HepG2 (cell line): ENCODE results near the gene ATP6V1C2. TPM values are rescaled to one million over a fixed set of nuclear protein-coding genes. Genes with fewer than 3 reads are reported as not detected.

Experiments used
- AGO1 ChIP-seq: fragments of 200-400 bp; formaldehyde crosslinking; IDR thresholded peaks from 2 replicates; pipeline ENCODE4 v1.6.1; 2017; ENCODE audit warnings: mild to moderate bottlenecking, low read depth, low read length, moderate library complexity; ENCODE audit not compliant: poor library complexity, severe bottlenecking
- DMAP1 ChIP-seq: IDR thresholded peaks from 2 replicates; pipeline ENCODE4 v1.6.1; 2016
- EP300 ChIP-seq, 3 experiments: sonication (generic) in 1 of 3; formaldehyde crosslinking in 1 of 3; IDR thresholded peaks; 2 replicates each; pipeline versions ENCODE4 v1.5.1 to v1.6.1; 2011 to 2020; ENCODE audit warnings: low read depth in 2 of 3, low read length in 2 of 3, borderline replicate concordance in 1 of 3, improper control_type of control experiment in 1 of 3, mild to moderate bottlenecking in 1 of 3, missing genetic modification reagents in 1 of 3, moderate library complexity in 1 of 3
- HMG20A ChIP-seq: IDR thresholded peaks from 2 replicates; pipeline ENCODE4 v1.6.1; 2016; ENCODE audit warnings: borderline replicate concordance
- HNRNPH1 ChIP-seq: fragments of 200-400 bp; formaldehyde crosslinking; optimal IDR thresholded peaks from 2 replicates; pipeline ENCODE3; 2017; ENCODE audit warnings: mild to moderate bottlenecking, low read depth, low read length
- KAT2B ChIP-seq: fragments of 150-350 bp; IDR thresholded peaks from 2 replicates; pipeline ENCODE4 v1.6.1; 2014; ENCODE audit warnings: low read depth, low read length, borderline replicate concordance
- KAT8 ChIP-seq: IDR thresholded peaks from 2 replicates; pipeline ENCODE4 v1.6.1; 2016; ENCODE audit warnings: missing genetic modification reagents, missing compliant biosample characterization
- NFYC ChIP-seq: IDR thresholded peaks from 2 replicates; pipeline ENCODE4 v1.6.1; 2016; ENCODE audit warnings: missing genetic modification reagents, missing compliant biosample characterization
- PAWR ChIP-seq: sonication (generic); formaldehyde crosslinking; IDR thresholded peaks from 2 replicates; pipeline ENCODE4 v1.4.0; 2020; ENCODE audit warnings: missing genetic modification reagents, mild to moderate bottlenecking, borderline replicate concordance
- REPIN1 ChIP-seq: sonication (generic); formaldehyde crosslinking; IDR thresholded peaks from 2 replicates; pipeline ENCODE4 v1.8.0; 2022; ENCODE audit warnings: missing genetic modification reagents, low read depth, mild to moderate bottlenecking, borderline replicate concordance
- RFX5 ChIP-seq: IDR thresholded peaks from 2 replicates; pipeline ENCODE4 v1.6.1; 2011; ENCODE audit warnings: low read depth, low read length, improper control_type of control experiment
- RNF2 ChIP-seq: fragments of 450-650 bp; conservative IDR thresholded peaks from 2 replicates; pipeline ENCODE4 v1.6.1; 2016; ENCODE audit warnings: low read depth
- RXRA ChIP-seq: sonication (generic); formaldehyde crosslinking; IDR thresholded peaks from 2 replicates; pipeline ENCODE4 v1.5.1; 2020; ENCODE audit warnings: missing genetic modification reagents
- SP1 ChIP-seq, 2 experiments: fragments of 450-650 bp in 1 of 2; sonication (generic) in 1 of 2; formaldehyde crosslinking in 1 of 2; IDR thresholded peaks; 2 replicates each; pipeline versions ENCODE4 v1.4.0 to v1.6.1; 2016 to 2020; ENCODE audit warnings: missing genetic modification reagents in 1 of 2
- SP4 ChIP-seq: sonication (generic); formaldehyde crosslinking; IDR thresholded peaks from 2 replicates; pipeline ENCODE4 v1.8.1; 2023; ENCODE audit warnings: mild to moderate bottlenecking, missing genetic modification reagents
- TRIM24 ChIP-seq: sonication (generic); formaldehyde crosslinking; IDR thresholded peaks from 2 replicates; pipeline ENCODE4 v1.8.0; 2022; ENCODE audit warnings: mild to moderate bottlenecking, missing genetic modification reagents
- ZC3H13 ChIP-seq: sonication (generic); formaldehyde crosslinking; IDR thresholded peaks from 2 replicates; pipeline ENCODE4 v1.8.1; 2023; ENCODE audit warnings: mild to moderate bottlenecking, missing genetic modification reagents, moderate library complexity
- ZNF468 ChIP-seq: sonication (generic); formaldehyde crosslinking; IDR thresholded peaks from 2 replicates; pipeline ENCODE4 v1.8.0; 2022; ENCODE audit warnings: mild to moderate bottlenecking, moderate library complexity, missing genetic modification reagents
- ZNF570 ChIP-seq: sonication (generic); formaldehyde crosslinking; IDR thresholded peaks from 2 replicates; pipeline ENCODE4 v1.4.0; 2020; ENCODE audit warnings: mild to moderate bottlenecking, missing genetic modification reagents, borderline replicate concordance
- ZNF678 ChIP-seq: sonication (generic); formaldehyde crosslinking; IDR thresholded peaks from 2 replicates; pipeline ENCODE4 v1.4.0; 2020; ENCODE audit warnings: mild to moderate bottlenecking, missing genetic modification reagents
- ZNF7 ChIP-seq: IDR thresholded peaks from 2 replicates; pipeline ENCODE4 v1.6.1; 2016; ENCODE audit warnings: missing biosample characterization, missing genetic modification reagents
- ZNF775 ChIP-seq: sonication (generic); formaldehyde crosslinking; IDR thresholded peaks from 2 replicates; pipeline ENCODE4 v1.4.0; 2020; ENCODE audit warnings: missing genetic modification reagents, mild to moderate bottlenecking, moderate library complexity, borderline replicate concordance
- polyA plus RNA-seq, 8 experiments: library from polyadenylated mRNA; depleted of rRNA in 3 of 8; stranded (reverse) in 7 of 8; unstranded in 1 of 8; fragments of >200 nt; fragmentation: Illumina TruSeq in 4 of 8; extraction: Trizol in 4 of 8; gene quantifications; 2 replicates each; pipeline versions ENCODE4 v1.2.1 to v1.2.3, GENCODE V29; 2011 to 2016; ENCODE audit warnings: low read depth in 4 of 8, missing spikeins in 1 of 8, mixed read lengths in 1 of 8; ENCODE audit not compliant: insufficient read depth in 1 of 8
- total RNA-seq, 5 experiments: library from RNA; depleted of rRNA; stranded (reverse); fragments of >200 nt; fragmentation: Illumina TruSeq; extraction: Trizol; gene quantifications; 2 replicates each; pipeline ENCODE4 v1.2.3, GENCODE V29; 2016; ENCODE audit warnings: low read depth in 1 of 5
- TF ChIP-seq, protein P1 (sequence below): sonication (generic); formaldehyde crosslinking; IDR thresholded peaks from 2 replicates; pipeline ENCODE4 v1.5.0; 2020; ENCODE audit warnings: mild to moderate bottlenecking, low read depth, missing genetic modification reagents, borderline replicate concordance
- TF ChIP-seq, protein P2 (sequence below): sonication (generic); formaldehyde crosslinking; IDR thresholded peaks from 2 replicates; pipeline ENCODE4 v1.8.0; 2022; ENCODE audit warnings: missing genetic modification reagents, mild to moderate bottlenecking, borderline replicate concordance
- TF ChIP-seq, protein P3 (sequence below): sonication (generic); formaldehyde crosslinking; IDR thresholded peaks from 2 replicates; pipeline ENCODE4 v1.8.0; 2022; ENCODE audit warnings: mild to moderate bottlenecking, missing genetic modification reagents, moderate library complexity
- TF ChIP-seq, protein P4 (sequence below), 2 experiments: sonication (generic) in 1 of 2; formaldehyde crosslinking in 1 of 2; IDR thresholded peaks; 2 replicates each; pipeline versions ENCODE4 v1.5.1 to v1.6.1; 2011 to 2020; ENCODE audit warnings: borderline replicate concordance in 1 of 2, low read depth in 1 of 2, low read length in 1 of 2, mild to moderate bottlenecking in 1 of 2, missing genetic modification reagents in 1 of 2, moderate library complexity in 1 of 2

ATP6V1C2 gene
- total and polyA plus RNA-seq, 2 of the 13 experiments (the other 11 are each of a cell fraction or from before 2014, with no cell fraction given): 0.04 to 0.29 TPM

DNA sequence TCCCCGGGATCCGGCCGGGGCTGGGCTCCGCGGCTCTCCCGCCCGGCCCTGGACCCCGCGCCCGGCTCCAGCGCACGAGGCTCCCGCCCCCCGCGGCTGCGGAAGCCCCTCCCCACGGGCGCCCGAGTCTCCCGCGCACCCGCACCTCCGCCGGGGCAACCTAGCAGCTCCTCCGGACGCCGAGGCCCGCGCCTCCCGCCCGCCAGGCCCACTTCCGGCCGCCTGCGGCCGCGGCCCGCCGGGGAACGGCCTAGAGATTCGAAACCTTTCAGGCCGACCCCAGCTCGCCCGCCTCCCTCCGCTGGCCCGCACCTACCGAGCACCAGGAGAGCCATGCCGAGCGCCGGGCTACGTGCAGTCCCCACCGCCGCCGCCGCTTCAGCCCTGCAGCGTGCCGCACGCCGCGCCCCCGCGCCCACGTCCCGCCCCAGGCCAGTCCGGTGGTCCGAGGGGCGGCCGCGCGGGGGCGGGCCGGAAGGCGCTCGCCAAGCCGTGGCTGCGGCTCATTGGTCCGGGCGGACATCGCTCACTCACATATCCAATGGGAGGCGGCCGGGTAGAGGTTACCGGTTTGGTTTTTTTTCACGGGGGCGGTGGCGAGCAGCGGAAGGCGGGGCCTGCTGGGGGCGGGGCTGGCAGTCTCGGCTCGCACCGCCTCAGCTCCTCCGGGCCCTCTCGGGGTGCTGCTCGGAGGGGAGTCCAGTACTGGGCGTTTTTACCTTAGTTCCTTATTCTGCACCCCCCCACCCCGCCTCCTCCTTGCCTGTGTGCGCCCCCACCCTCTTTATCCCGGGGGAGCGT, 91.1 kb downstream of the ATP6V1C2 start, which contains the start of gene PDIA6 (continued):
- TF ChIP-seq, protein P1, sequence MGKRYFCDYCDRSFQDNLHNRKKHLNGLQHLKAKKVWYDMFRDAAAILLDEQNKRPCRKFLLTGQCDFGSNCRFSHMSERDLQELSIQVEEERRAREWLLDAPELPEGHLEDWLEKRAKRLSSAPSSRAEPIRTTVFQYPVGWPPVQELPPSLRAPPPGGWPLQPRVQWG: no peak
- peak; percentile 57; the same call in 1 of the 2 replicates for TF ChIP-seq RFX5
- TF ChIP-seq ZC3H13 (CRISPR knock-in tag): no peak
- TF ChIP-seq, protein P2, sequence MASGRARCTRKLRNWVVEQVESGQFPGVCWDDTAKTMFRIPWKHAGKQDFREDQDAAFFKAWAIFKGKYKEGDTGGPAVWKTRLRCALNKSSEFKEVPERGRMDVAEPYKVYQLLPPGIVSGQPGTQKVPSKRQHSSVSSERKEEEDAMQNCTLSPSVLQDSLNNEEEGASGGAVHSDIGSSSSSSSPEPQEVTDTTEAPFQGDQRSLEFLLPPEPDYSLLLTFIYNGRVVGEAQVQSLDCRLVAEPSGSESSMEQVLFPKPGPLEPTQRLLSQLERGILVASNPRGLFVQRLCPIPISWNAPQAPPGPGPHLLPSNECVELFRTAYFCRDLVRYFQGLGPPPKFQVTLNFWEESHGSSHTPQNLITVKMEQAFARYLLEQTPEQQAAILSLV (CRISPR knock-in tag): no peak; the same call in 1 of the 2 replicates
- TF ChIP-seq SP4: peak; percentile 100
- TF ChIP-seq HNRNPH1: no peak
- no peak for TF ChIP-seq KAT2B
- peak; percentile 70 for TF ChIP-seq DMAP1 (CRISPR knock-in tag)
- no peak for TF ChIP-seq SP1 (IDR thresholded peaks at IDR 0.05)
- TF ChIP-seq SP1 (CRISPR knock-in tag; IDR thresholded peaks at IDR 0.05): peak; percentile 87
- TF ChIP-seq, protein P3, sequence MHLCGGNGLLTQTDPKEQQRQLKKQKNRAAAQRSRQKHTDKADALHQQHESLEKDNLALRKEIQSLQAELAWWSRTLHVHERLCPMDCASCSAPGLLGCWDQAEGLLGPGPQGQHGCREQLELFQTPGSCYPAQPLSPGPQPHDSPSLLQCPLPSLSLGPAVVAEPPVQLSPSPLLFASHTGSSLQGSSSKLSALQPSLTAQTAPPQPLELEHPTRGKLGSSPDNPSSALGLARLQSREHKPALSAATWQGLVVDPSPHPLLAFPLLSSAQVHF (CRISPR knock-in tag): no peak; the same call in 1 of the 2 replicates
- no peak for TF ChIP-seq ZNF570 (CRISPR knock-in tag)
- no peak for TF ChIP-seq KAT8
- TF ChIP-seq, protein P4, sequence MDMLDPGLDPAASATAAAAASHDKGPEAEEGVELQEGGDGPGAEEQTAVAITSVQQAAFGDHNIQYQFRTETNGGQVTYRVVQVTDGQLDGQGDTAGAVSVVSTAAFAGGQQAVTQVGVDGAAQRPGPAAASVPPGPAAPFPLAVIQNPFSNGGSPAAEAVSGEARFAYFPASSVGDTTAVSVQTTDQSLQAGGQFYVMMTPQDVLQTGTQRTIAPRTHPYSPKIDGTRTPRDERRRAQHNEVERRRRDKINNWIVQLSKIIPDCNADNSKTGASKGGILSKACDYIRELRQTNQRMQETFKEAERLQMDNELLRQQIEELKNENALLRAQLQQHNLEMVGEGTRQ (IDR thresholded peaks at IDR 0.05; ENCODE audit: low read depth, low read length): no peak
- TF ChIP-seq, protein P4 (CRISPR knock-in tag; IDR thresholded peaks at IDR 0.05; ENCODE audit: borderline replicate concordance): no peak
- TF ChIP-seq ZNF775 (CRISPR knock-in tag): no peak
- peak; percentile 75 for TF ChIP-seq RNF2
- TF ChIP-seq REPIN1 (CRISPR knock-in tag): no peak; the same call in 1 of the 2 replicates
- no peak for TF ChIP-seq ZNF468 (CRISPR knock-in tag)
- TF ChIP-seq ZNF678 (CRISPR knock-in tag): no peak
- TF ChIP-seq HMG20A (CRISPR knock-in tag): no peak
- TF ChIP-seq TRIM24 (CRISPR knock-in tag): no peak
- no peak for TF ChIP-seq ZNF7 (CRISPR knock-in tag)
- TF ChIP-seq PAWR (CRISPR knock-in tag): no peak
- TF ChIP-seq NFYC: peak; percentile 93
- TF ChIP-seq RXRA (CRISPR knock-in tag): no peak
- no peak for TF ChIP-seq EP300 (IDR thresholded peaks at IDR 0.05; ENCODE audit: low read depth in 2 of 2, low read length in 2 of 2)
- no peak for TF ChIP-seq EP300 (CRISPR knock-in tag; IDR thresholded peaks at IDR 0.05; ENCODE audit: borderline replicate concordance)
- no peak for TF ChIP-seq AGO1
